HPDE6-E6E7 (cell line): ENCODE measurements around the gene WNT1.

ENCODE experiments used
- DNase-seq: peaks from one replicate; pipeline ENCODE4 v3.0.0; 2011; ENCODE audit warnings: missing footprints; ENCODE audit errors: extremely low spot score

Gene WNT1

DNA sequence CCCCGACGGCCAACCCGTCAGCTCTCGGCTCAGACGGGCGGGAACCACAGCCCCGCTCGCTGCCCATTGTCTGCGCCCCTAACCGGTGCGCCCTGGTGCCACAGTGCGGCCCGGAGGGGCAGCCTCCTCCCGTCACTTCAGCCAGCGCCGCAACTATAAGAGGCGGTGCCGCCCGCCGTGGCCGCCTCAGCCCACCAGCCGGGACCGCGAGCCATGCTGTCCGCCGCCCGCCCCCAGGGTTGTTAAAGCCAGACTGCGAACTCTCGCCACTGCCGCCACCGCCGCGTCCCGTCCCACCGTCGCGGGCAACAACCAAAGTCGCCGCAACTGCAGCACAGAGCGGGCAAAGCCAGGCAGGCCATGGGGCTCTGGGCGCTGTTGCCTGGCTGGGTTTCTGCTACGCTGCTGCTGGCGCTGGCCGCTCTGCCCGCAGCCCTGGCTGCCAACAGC lies at the start of gene WNT1:
TSS of gene WNT1 (plus strand) at position 32 of the 450 bp plus-strand sequence. CDS start at position 361, 329 bp downstream.
- DNase-seq, result no peak

DNA sequence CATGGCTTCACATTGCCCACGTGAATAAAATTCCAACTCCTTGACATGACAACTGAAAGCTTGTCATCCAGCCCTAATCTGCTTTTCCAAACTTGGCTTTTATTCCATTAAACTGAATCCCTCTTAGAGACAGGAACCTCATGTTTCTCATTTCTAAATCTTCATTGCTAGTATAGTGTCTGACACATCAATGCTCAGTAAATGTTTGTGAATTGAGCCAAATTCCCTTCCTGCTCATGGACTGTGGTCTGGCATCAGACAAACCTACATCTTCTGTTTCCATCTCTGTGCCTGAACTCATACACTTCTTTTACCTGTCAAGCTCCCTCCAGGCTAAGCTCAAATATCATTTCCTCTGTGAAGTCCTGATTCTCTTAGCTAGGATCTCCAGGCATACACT lies 48.6 kb upstream of the WNT1 start:
- DNase-seq, result no peak

DNA sequence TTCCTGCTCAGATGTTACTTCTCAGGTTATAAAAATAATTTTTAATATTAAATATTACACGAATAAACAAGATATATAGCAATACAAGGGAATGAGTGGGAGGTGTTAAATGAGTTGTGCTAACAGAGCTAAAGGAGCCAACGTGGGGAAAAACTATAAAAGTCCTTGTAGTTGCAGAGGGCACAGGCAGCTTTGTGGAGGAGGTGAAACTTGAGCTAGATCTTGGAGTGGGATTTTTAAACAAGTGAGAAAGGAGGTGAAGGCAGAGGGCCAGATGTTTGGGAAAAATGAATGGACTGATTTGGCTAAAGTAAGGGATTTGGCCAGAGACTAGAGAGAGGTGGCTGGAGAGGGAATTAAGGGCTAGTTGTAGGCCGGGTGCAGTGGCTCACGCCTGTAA lies 47.6 kb upstream of the WNT1 start:
- DNase-seq, result no peak

DNA sequence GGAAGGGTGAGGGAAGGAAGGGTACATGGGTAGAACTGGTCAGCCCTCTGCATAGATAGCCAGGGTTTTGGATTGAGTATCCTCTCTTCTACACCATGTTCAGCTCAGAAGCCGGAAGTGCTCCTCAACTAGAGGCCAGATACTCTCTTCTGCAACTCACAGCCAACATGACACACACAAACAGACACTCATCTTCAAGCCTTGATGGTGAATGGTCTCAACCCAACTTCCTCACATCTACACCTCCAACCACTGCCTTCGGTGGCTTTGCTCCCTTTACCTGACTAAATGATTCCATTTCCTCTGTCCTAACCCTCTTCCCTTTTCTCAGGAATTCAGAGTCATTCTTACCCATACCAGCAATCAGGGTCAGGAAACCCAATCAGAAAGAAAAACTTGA lies 45.2 kb upstream of the WNT1 start:
- no peak for DNase-seq

DNA sequence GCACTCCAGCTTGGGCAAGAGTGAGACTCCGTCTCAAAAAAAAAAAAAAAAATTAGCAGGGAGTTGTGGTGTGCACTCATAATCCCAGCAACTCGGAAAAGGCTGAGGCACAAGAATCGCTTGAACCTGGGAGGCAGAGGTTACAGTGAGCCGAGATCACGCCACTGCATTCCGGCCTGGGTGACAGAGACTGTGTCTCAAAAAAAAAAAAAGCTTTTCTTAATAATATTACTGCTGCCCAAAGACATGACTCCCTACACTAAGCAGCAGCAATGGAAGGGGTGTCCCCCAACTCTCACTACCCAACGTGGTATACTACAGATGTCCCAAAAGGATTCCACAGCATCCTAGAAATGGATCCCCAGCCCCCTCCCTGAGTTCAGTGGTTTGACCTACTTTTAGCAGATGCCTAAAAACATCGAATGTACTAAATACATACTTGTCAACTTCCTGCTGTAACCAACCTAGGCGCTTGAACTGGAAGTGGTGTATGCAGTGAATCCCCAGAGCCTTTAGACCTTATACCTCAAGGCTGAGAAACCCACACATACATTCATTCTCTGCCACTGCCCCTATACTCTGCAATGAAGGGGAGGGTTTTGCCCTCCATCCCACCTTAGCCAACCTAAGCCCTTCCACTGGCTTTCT lies 44.3 kb upstream of the WNT1 start:
- DNase-seq, result no peak

DNA sequence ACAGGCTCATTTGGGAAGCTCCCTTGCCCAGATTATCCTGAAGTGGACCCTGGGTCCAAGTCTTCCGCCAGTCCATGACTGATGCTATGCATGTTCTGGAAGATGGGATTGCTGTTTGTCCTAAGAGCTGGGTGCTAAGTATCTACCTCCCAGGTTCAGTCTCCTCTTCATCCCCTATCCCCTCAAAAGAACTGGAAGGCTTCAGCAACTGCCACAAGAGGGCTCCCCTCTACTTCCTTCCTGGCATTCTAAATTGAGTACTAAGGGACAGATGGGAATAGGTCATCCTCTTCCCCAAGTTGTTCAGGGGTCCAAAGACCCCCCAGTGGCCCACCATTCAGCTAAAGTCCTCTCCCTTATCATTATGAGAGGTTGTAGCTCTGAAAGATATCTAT lies 43.8 kb upstream of the WNT1 start:
- DNase-seq, result no peak

DNA sequence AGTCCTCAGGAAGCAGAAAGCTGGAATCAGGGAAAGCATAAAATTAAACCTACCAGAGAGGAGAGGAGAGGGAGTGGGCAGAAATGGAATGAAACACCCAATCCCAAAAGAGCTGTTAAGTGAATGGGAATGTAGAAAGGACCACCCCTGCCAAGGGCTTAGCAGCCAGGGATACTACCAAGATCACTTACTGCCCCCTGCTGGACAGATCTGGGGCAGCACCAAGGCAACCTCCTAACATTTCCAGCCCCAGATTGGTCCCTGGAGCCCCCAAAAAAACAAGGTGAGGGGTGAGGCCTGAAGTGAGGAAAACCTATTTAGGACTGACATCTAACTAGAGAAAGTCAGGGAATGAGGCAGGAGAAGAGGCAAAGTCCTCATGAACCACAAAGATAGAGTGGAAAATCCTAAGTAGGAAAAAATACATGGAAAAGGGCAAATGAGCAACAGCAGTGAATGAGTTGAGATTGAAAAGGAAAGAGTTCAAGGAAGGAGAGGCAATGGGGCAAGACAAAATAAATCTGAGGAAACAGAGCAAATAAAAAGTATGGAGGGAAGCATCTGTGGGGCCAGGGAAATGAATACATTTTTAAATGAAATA lies 41.6 kb upstream of the WNT1 start:
- DNase-seq, result peak; percentile 72

DNA sequence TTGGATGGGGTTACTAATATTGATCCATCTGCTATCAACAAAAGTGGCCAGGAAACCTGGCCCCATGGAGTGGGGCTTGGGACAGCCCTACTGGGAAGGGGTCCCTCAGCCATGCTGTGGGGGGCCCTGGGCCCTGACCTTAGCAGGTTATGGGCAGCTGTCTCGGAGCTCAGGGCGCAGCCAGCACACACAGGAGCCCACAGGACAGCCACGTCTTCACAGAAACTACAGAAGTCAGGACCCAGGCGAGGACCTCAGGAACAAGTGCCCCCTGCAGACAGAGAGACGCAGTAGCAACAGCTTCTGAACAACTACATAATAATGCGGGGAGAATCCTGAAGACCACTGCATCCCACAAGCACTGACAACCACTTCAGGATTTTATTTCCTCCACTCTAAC lies 41.0 kb upstream of the WNT1 start:
- DNase-seq, result no peak

DNA sequence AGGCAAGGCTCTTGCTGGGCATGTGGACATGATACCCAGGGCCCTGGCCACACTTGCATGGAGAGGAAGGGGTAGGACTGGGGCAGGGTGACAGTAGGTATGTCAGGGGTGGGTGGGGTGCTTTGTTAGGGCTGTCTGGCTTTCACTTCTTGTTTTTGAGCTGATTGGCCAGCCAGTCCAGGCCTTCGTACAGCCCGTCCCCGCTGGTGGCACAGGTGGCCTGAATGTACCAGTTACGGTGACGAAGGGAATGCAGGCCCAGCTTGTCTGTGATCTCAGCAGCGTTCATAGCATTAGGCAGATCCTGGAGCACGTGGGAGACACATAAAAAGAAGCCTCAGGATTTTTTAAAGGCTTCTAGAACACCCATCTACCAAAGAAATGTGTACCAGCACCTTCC lies 39.3 kb upstream of the WNT1 start:
- no peak for DNase-seq

DNA sequence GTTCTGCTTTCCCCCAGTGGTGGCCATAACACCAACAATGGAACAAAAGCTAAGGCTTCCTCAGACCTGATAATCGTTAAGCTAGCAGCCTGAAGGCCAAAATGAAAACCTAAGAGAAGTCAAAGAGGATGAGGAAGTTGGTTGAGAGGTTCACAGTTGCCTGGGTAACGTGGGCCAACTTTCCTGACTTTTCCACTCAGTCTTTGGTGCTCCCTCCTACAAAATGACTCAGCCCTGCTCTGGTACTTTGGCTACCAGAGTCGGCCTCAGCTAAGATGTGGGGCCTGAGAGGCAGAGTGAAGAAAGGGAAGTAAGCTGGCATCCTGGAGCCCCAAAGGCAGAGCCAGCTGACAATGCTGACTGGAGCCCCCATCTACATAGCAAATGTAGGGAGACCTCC lies 37.9 kb upstream of the WNT1 start:
- DNase-seq, result no peak

DNA sequence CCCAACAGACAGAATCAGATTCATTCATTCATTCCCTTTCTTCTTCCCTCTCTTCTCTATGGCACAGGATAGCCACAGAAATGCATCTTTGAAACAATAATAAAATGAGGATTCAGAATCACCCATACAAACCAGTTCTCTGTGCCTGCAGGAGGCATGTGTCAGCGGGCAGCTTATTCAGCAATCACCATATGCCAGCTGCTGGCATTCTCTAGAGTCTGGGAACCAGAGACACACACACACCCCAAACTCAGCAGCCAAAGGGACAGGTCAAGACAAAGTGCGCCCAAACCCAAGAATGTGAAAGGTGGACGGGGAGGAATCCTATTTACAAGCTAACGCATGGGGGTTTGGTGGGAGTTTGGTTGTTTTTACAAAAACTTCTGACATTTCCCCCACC lies 34.9 kb upstream of the WNT1 start:
- DNase-seq, result no peak

DNA sequence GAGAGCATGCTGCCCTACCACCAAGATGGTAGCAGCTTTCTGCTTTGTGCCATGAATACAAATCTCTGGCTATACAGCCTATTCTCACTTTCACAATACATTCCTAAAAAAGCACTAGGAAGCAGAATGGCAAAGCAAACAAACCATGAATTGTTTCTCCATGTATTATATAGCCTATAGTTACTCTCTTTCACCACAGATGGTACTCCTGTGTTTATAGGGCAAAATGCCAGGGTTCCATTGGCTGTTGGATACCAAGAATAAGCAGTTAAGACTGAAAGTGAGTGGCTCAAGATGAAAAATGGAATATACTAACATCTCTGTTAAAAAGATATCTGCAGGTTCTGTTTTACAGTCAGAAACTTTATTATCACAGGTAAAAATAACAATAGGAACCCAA lies 31.9 kb upstream of the WNT1 start:
- no peak for DNase-seq

DNA sequence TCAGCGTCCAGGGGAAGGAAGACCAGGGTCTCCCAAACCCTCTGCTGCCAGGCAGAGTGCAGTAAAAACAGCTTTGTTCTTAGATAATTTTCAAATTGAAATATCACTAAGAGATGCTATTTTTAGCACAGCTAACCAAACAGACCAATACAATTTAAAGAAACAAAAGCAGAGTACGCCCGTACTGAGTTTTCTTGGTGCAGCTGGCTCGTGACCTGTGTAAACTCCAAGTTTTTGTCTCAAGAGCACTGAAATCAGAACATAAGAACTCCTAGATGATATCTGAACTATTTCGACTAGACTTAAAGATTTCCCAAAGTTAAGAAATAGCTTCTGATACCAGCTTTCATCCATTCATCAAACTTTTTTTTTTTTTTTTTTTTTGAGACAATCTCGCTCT lies 31.2 kb upstream of the WNT1 start:
- DNase-seq, result no peak

DNA sequence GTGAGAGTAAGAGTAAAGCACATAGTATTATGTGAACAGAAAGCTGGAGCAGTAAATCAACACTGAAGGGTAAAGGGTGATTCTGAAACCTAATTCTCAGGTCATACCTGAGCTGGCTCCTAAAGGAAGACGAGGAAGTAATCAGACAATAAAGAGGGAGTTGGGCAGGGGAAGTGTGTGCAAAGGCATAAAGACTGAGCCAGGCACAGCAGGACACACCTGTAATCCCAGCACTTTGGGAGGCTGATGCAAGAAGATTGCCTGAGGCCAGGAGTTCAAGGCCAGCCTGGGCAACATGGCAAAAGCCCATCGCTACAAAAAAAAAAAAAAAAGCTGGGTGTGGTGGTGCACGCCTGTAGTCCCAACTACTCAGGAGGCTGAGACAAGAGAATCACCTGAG lies 30.4 kb upstream of the WNT1 start:
- DNase-seq, result no peak

DNA sequence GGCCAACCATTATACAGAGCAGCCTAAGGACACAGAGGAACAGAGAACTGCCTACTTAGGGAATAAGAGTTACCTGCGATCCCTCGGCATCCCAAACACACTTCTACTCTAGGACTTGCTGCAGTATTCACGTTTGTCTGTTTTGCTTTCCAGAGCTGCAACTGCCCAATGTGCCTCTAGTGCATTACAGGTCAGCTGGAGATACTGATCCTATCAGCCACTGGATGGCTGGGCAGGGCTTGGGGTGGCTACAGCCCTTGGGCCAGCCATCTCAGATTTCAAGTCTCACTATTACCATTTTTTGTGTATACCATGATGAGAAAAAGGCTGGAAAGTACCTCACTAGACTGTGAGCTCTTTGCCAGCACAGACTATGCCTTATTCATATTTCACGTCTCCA lies 25.4 kb upstream of the WNT1 start:
- DNase-seq, result no peak

DNA sequence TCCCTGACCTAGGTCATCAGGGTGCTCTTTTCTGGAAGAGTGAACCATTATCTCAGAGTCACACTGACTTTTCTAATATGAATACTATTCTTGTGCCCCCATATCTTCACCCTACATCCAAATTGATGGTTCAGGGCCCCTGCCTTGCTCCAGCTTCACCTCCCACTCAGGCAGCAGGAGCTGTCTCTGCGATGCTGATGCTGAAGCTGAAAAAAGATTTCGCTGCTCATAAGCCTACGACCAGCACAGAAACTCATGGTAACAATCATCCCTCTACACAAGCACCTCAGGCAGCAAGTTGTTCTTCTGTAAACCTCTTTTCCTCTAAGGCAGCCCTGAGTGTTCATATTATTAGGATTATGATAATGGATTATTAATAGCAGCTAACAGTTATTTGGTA lies 24.1 kb upstream of the WNT1 start:
- no peak for DNase-seq

DNA sequence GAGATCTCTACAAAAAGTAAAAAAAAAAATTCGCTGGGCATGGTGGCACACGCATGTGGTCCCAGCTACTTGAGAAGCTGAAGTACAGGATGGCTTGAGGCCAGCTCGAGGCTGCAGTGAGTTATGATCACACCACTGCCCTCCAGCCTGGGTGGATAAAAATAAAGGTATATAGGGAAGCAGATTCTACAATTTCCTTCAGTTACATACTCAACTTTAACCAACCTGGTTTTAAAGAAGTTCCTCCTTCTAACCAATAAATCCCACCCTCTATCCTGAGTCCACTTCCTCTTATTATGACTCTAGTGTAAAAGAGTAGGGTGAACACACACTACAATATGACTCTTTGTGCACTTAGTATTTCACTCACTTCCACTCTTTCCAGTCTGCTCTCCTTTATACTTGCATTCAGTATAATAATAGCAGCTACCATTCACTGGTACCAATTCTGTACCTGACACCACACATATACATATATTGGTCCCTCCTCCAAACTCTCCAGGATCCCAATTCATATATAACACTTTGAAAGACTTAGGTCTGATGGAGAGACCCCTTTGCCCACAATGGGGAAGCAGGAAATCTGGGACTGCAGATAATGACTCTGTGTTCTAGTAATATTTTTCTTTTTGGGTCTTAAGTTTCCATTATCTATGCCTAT lies 23.2 kb upstream of the WNT1 start:
- DNase-seq, result no peak

DNA sequence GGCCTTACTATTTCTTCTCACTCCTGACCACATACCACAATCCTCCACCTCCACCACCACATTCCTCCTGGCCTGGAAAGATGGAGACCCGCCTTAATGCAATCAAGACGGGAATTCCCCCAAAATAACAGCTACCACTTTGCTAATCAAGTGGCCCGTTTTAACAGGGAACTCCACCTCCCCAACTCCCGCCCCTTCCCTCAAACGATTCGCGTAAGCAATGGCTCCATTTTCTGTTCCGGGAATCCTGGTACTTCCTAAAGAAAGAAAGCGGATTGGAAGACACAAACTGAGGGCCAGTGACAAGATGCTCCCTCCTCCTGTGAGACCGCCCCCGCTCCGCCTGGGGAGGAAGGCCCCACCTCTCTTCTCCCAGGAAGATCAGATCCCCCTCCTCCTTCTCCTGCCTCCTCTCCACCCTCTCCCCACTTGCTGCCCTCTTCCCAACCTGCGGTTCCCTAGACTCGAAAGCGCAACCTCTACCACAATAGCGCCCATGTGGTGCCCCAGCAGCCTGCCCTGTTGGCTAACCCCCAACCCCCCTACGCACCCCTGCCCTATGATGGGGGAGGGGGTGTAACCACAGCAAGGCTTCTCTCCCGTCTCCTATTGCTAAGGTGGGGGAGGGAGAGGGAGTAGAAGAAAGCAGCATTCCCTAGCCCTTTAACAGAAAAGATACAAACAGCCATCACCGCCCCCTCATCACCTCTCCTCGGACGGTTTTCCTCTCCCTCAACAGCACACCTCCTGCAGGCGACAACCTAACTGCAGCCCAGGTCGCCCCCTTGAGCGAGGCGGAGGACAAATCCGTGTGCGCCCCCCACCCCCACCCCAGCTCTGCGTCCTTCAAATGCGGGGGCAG lies 21.6 kb upstream of the WNT1 start:
- DNase-seq, result peak; percentile 94

DNA sequence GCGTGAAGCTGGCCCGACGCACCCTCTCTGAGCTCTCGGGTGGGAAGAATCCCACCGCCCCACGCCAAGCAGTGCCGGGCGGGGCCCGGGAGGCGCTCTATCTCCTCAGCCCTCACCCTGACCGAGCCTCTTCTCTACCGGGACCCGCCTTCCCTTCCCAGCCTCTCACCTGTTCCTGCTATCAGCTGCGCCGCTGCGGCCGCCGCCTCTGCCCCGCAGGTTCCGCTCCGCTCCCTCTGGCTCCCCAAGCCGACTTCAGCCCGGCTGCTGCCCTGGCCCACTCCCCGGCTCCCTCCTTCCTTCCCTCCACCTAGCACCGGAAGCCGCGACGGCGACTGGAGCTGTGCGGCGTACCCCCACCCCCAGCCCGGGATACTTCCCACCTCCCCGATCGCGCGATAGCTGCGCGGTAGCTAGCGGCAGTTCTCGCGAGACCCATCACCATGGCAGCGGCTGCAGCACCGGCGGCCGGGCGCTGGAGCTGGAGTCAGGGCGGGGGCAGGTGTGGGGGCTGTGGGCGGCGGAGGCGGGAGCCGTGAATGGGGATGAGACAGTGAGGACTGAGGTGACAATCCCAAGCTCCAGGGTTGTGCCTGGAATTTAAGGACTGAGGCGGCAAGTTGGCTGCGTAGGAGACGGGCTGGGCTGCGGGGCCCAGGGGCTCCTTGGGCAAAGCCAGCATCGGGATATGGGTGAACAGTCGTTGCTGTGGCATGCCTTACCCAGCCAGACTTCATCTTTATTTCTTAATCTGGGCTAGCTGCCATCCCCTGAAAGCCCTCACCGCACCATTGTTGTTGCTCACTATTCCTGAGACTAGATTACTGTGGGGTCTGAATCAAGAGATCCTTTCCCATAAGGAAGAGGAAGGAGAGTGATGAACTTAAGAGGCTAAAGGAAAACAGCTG lies 20.7 kb upstream of the WNT1 start, which contains the start of gene ARF3:
TSS of gene ARF3 (minus strand) at position 347 of the 908 bp plus-strand sequence. CDS start 16,392 bp downstream, outside the sequence.
- peak; percentile 95 for DNase-seq

DNA sequence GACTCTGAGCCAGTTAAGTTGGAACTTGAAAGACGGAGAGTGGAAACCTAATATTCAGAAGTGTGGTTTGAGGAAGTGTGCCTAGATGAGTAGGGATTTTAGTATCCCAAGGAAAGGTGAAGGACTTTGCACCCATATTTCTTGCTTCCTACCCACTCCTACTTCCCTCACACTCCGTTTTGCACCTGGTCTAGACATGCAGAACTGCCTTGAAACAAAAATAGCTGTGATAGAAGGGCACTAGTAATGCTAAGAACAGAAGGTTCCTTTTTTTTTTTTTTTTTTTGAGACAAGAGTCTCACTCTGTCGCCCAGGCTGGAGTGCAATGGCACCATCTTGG lies 20.1 kb upstream of the WNT1 start:
- DNase-seq, result no peak

DNA sequence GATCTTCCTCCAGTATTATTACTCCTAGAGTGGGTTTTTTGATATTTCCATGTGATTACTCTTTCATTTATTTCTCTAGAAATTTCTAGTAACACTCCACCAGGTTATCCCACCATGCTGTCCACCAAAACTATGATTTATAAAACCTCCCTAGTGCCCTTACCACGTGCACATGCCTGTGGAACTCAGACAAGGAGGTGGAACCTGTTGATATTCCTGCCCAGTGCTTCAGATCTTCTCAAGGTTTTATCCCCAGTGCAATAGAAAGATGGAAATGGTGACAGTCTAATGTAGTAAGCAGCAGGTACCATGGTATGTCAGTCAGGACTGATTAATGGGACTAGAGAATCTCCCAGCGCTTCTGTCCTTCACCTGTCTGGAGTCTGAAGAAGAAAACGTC lies 17.3 kb upstream of the WNT1 start:
- no peak for DNase-seq
